ENCODE data around the gene KCNN1.
"Not testable (repeated sequence)": the region's sequence is repeated elsewhere in the genome, so short reads cannot be mapped to it uniquely, and the experiment has no call there.

The KCNN1 gene

DNA sequence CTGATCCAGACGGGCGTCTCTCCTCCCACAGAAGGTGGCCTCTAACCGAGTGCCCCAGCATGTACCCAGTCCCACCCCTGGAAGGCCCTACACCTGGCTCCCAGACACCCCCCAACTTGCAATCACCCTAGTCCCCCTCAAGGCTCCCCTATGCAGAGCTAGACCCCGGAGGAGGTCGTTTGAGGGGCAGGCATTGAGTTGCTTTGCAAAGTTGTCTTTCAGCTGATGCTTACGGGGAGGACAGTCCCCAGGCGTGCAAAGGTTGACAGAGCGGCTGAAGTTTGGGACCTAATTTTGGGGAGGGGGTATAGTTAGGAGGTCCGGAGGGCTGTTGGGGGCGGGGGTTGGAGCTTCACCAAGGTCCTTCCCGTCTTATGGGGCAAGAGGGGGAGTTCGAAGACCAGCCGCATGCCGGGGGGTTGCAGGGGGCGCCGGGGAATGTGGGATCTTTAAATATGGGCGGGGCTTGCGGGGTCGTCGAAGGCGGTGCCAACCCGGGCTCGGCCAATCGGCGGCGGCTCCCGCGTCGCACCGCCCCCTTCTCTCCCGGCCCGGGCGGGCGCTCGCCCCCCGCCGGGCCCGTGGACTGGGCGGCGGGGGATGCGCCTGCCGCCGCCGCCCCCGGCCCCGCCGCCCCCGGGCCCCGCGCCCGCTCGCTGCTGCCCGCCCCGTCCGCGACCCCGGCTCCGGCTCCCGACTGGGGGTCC, at the start of gene KCNN1:
Gene KCNN1 (plus strand): TSS at position 558 of the 707 bp plus-strand sequence. CDS start 6,782 bp downstream, outside the sequence.
- DNase-seq (ENCODE audit: low spot score) = peak; percentile 99

GRCh38 chr19:17918151-17918550, 48.8 kb upstream of the KCNN1 start:
- DNase-seq (ENCODE audit: low spot score) = not testable (repeated sequence)

- not testable (repeated sequence) for DNase-seq (ENCODE audit: low spot score)
These were observed 47.8 kb upstream of the KCNN1 start for GRCh38 chr19:17919122-17919521.

DNA sequence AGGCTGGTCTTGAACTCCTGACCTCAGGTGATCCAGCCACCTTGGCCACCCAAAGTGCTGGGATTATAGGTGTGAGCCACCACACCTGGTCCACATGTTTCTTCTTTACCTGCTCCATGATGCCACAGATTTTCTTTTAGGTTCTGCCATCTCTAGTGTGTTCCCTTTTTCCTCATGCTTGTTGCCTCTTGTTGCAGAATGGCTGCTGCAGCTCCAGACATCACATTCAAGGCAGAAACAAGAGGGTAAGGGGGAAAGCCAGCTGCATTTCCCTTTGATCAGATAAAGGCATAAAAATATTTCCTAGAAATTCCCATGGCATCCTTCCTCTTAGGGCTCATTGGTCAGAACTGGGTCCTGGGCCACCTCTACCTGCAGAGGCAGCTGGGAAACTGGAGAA, 46.4 kb upstream of the KCNN1 start:
- DNase-seq (ENCODE audit: low spot score) = no peak

DNA sequence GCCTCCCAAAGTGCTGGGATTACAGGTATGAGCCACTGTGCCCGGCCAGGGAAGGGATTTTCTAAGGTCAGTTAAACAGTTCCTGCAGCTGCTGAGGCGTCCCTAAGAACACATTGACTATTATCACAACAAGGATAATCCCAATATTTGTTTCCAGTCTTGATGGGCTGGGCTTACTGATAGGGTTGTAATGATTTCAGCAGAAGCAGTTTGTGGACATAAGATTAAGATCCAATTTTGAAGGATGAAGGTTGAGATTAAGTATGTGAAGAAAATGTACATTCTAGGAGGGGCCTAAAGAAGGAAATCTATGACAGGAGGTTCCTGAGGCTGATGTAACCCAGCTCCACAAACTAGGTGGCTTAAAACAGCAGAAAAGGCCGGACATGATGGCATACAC, 44.8 kb upstream of the KCNN1 start:
- DNase-seq (ENCODE audit: low spot score) = no peak

DNA sequence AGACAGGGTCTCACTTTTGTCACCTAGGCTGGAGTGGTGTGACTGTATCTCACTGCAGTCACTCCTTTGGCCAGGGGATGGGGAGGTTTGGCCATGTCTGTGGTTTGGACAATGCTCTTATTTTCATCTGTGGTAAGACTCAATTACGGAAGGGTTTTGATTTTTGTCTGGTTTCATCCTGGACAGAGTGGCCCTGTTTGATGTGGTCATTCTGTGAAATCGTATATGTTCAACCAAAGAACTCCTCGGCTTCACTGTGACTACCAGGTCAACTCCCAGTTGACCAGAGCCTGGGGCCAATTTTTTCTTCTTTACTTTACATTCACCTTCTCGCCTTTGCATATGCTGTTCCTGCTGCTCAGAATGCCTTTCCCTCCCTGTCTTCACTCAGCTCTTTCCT, 40.9 kb upstream of the KCNN1 start:
- DNase-seq (ENCODE audit: low spot score) = no peak

DNA sequence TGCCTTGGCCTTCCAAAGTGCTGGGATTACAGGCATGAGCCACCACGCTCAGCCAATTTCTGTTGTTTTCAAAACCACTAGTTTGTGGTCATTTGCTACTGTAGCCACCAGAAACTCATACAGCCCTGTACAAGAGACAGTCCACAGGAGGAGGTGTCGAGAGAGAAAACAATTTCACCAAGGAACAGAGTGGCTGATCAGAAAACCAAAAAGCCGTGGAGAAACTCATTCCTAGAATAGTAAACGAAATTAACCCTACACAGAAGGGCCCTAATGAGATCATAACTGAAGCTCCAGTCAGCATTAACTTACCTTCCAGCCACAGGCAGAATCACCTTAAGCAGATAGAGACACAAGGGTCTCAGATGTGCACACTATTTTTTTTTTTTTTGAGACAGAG, 37.9 kb upstream of the KCNN1 start:
- DNase-seq (ENCODE audit: low spot score) = no peak

DNA sequence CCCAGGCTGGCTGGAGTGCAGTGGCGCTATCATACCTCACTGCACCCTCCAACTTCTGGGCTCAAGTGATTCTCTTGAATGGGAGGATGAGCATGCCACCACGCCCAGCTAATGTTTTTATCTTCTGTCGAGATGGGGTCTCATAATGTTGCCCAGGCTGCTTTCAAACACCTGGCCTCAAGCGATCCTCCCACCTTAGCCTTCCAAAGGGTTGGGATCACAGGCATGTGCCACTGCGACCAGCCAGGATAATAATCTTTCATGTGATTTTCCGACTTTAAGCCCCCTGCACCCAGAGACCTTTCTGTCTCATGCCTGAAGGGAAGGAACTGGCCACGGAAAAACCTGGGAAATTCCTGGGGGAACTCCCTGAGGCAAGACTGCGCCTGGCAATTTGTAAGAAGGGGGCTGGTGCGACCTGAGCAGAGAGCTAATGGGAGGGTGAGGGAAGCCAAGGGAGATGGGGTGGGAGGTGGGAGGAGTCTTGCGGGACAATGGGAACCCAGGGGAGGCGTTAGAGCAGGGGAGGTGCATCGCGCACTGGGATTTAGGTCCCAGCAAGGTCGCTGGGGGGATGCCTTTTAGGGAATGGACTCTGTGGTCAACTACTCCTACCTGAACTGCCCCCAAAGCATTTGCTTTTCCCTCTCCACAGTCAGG, 35.2 kb upstream of the KCNN1 start:
- DNase-seq (ENCODE audit: low spot score) = peak; percentile 85

- peak; percentile 95 for DNase-seq (ENCODE audit: low spot score)
These were observed 34.2 kb upstream of the KCNN1 start, which contains the start of gene CCDC124 for GRCh38 chr19:17932485-17933338. TSS of gene CCDC124 (plus strand) at chr19:17933015. CDS start at chr19:17936421, 3,406 bp downstream.

- DNase-seq (ENCODE audit: low spot score) = no peak
These were observed 33.3 kb upstream of the KCNN1 start for GRCh38 chr19:17933414-17934129.

- no peak for DNase-seq (ENCODE audit: low spot score)
These were observed 30.5 kb upstream of the KCNN1 start for GRCh38 chr19:17936379-17936778.

DNA sequence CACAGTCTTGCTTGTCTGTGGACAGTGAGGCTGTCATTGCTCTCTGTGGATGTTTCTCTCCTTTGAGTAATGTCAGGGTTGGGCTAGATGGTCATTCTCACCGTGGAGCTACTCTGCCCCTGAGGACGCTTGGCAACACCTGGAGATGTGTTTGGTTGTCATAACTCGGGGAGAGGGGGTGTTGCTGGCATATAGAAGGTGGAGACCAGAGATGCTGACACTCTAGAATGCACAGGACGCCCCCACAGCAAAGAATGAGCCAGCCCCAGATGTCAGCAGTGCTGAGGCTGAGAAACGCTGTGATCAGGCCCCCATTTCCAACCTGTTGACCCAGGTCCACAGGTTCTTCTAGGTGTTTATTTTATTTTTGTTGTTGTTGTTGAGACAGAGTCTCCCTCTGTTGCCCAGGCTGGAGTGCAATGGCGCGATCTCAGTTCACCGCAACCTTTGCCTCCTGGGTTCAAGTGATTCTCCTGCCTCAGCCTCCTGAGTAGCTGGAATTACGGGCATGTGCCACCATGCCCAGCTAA, 29.5 kb upstream of the KCNN1 start:
- no peak for DNase-seq (ENCODE audit: low spot score)

GRCh38 chr19:17938092-17938845, 28.6 kb upstream of the KCNN1 start:
- peak; percentile 85 for DNase-seq (ENCODE audit: low spot score)

DNA sequence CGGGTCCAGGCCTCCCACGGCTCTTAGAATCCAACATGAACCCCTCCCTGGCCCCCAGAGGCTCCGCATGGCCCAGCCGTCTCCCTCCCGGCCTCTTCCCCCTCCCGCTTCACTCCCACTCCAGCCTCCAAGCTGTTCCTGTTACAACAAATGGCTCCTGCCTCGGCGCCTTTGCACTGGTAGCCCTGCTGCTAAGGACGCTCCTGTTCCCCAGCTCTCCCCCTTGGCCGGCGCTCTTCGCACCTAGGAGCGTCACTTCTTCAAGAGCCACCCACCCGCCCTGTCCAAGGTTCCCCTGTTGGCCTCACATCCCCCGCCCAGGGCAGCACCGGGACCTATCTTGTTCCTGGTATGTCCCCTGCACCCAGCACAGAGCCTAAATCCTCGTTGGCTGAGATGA, 24.7 kb upstream of the KCNN1 start:
- no peak for DNase-seq (ENCODE audit: low spot score)

DNA sequence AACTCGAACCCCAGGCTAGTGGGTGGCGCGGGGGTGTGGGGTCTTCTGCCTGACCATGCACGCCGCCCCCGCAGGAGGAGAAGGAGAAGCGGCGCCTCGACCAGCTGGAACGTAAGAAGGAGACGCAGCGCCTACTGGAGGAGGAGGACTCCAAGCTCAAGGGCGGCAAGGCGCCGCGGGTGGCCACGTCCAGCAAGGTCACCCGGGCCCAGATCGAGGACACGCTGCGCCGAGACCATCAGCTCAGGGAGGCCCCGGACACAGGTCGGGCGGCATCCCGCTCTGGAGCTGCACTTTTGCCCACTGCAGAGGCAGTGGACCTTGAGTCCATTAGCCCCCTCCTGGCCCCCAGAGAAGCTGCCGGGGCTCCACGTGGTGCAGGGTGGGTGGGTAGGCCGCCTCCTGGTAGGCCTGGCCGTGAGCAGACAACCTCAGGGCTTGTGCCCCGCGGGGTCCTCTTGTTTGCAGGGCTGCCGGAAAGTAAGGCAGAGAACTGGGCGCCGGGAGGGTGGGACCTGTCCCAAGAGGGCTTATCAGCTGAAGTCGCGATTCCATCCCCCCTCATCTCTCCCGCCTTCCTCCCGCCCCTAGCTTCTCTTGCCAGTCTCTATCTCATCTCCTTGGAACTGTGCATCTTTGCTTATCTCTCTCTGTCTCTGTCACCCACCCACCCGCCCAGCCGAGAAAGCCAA, 24.2 kb upstream of the KCNN1 start:
- no peak for DNase-seq (ENCODE audit: low spot score)

- peak; percentile 78 for DNase-seq (ENCODE audit: low spot score)
These were observed 23.4 kb upstream of the KCNN1 start for GRCh38 chr19:17943274-17944221.

GRCh38 chr19:17944301-17944700, 22.6 kb upstream of the KCNN1 start:
- DNase-seq (ENCODE audit: low spot score) = no peak

DNA sequence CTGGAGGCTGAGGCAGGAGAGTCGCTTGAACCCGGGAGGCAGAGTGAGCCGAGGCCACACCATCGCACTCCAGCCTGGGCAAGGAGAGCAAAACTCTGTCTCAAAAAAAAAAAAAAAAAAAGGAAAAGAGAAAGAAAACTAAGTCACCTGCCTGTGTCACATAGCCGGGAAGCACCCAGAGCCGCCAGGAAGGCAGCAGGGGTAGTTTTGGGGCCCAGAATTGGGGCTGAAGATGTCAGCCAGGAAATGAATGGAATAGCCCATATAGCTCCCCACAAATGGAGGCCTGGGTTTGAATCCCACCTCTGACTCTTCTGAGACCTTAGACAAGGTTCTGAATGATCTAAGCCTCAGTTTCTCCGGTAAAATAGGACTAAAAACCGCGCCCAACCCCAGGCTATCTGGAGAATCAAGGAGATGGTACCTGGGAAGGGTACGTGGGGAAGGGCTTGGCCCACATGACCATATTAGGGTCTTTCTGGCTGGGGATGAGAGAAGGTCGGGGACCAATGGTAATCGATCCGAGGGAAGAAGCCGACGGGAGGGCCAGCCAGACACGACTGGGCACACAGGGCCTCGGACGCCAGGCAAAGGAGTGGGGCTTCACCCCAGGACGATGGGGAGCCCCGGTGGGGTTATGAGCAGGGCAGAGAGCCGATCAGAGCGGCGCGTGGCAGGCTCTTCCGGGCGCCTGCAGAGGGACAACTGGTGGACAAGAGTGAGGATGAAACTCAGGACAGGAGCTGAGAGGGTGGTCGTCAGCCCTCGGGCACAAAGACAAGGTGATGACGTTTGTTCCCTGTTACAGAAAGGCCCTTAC, 19.7 kb upstream of the KCNN1 start:
- peak; percentile 49 for DNase-seq (ENCODE audit: low spot score)
